ENCODE results near the gene SNUPN. TPM values are rescaled to one million over a fixed set of nuclear protein-coding genes. Genes with fewer than 3 reads are reported as not detected.
A peak's percentile ranks its signal among the peaks of the same experiment; 100 is the strongest.

SNUPN gene
- total and polyA plus RNA-seq, 2 donors (not counting 1 experiment from before 2014, with no cell fraction given): 32.1 to 32.7 TPM

- Histone ChIP-seq H3K4me3 (replicated peaks in 1 of 4; ENCODE audit: control extremely low read depth in 1 of 4, insufficient read depth in 1 of 4, low read depth in 3 of 4, low read length in 4 of 4) (no peak overlapping the region), H3K4me1 (ENCODE audit: control insufficient read depth, extremely low read depth, insufficient read depth, low read length) (no peaks in the 10 kb centered on the region), H3K79me2 (ENCODE audit: control insufficient read depth, insufficient read depth, low read length) (no peaks in the 10 kb centered on the region), H3K9ac (ENCODE audit: insufficient read depth, low read length) (no peak overlapping the region), H3K36me3 (ENCODE audit: control insufficient read depth, insufficient read depth, low read length) (no peaks in the 10 kb centered on the region), H4K20me1 (ENCODE audit: control insufficient read depth, extremely low read depth, insufficient read depth, low read length) (no peaks in the 10 kb centered on the region), H3K27me3 (ENCODE audit: control insufficient read depth, insufficient read depth, low read length) (no peaks in the 10 kb centered on the region), H3K27ac (ENCODE audit: insufficient read depth, low read length) (no peak overlapping the region), H3K9me3 (ENCODE audit: control insufficient read depth, insufficient read depth, low read depth, low read length) (no peaks in the 10 kb centered on the region), H2AFZ (ENCODE audit: low read length) (no peak overlapping the region), H3K4me2 (ENCODE audit: extremely low read depth, insufficient read depth, low read length) (no peak overlapping the region)
- DNase-seq (ENCODE audit: low read depth in 2 of 2): no peak
- TF ChIP-seq EZH2 (IDR thresholded peaks at IDR 0.05; ENCODE audit: low read length, missing control alignments) (no peak), CTCF (conservative IDR thresholded peaks at IDR 0.05 in 1 of 2, IDR thresholded peaks at IDR 0.05 in 1 of 2; ENCODE audit: low read depth in 1 of 2, low read length in 2 of 2) (no peak)
Measured at GRCh38 chr15:75631935-75632334, 6.4 kb upstream of the SNUPN start.

- no peaks in the 10 kb centered on the region for H4K20me1 ChIP-seq (ENCODE audit: control insufficient read depth, extremely low read depth, insufficient read depth, low read length)
- TF ChIP-seq CTCF (conservative IDR thresholded peaks at IDR 0.05 in 1 of 2, IDR thresholded peaks at IDR 0.05 in 1 of 2; ENCODE audit: low read depth in 1 of 2, low read length in 2 of 2) (no peak), EZH2 (IDR thresholded peaks at IDR 0.05; ENCODE audit: low read length, missing control alignments) (no peak)
- no peak overlapping the region for H3K4me2 ChIP-seq (ENCODE audit: extremely low read depth, insufficient read depth, low read length)
- no peak overlapping the region for H3K27ac ChIP-seq (ENCODE audit: insufficient read depth, low read length)
- H3K4me3 ChIP-seq (replicated peaks in 1 of 4; ENCODE audit: control extremely low read depth in 1 of 4, insufficient read depth in 1 of 4, low read depth in 3 of 4, low read length in 4 of 4): no peak overlapping the region
- peaks cover 2% of the 10 kb centered on the region for H3K79me2 ChIP-seq (ENCODE audit: control insufficient read depth, insufficient read depth, low read length)
- H3K9me3 ChIP-seq (ENCODE audit: control insufficient read depth, insufficient read depth, low read depth, low read length): no peaks in the 10 kb centered on the region
- H3K4me1 ChIP-seq (ENCODE audit: control insufficient read depth, extremely low read depth, insufficient read depth, low read length): peaks cover 15% of the 10 kb centered on the region
- DNase-seq (ENCODE audit: low read depth in 2 of 2): no peak
- H2AFZ ChIP-seq (ENCODE audit: low read length): no peak overlapping the region
- peaks cover 1% of the 10 kb centered on the region for H3K36me3 ChIP-seq (ENCODE audit: control insufficient read depth, insufficient read depth, low read length)
- no peaks in the 10 kb centered on the region for H3K27me3 ChIP-seq (ENCODE audit: control insufficient read depth, insufficient read depth, low read length)
- H3K9ac ChIP-seq (ENCODE audit: insufficient read depth, low read length): no peak overlapping the region
Measured at GRCh38 chr15:75622505-75622904, 3.0 kb downstream of the SNUPN start.

DNA sequence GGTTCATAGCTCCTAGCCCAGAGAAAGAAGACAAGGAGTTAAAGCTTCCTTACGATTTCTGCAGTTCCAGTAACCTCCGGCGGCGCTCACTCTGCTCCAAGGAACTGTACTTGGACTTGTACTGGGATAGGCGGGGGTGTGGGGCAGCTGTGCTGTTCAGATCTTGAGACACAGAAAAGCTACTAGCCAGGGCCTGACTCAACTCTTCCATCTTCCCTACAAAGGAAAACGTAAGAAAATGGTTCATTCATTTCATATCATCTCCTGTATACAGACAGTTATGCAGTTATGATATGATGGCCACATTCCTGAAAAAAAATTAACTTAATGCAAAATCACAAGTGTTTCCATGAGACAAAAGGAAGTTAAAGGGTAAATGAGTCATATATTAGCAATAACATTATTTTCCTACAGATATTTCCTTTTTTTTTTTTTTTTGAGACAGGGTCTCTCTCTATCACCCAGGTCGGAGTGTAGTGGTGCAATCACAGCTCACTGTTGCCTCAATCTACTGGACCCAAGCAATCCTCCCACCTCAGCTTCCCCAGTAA, 4.6 kb downstream of the SNUPN start:
- Histone ChIP-seq H3K4me3 (replicated peaks in 1 of 4; ENCODE audit: control extremely low read depth in 1 of 4, insufficient read depth in 1 of 4, low read depth in 3 of 4, low read length in 4 of 4) (peak overlapping the region in 3 of 4 experiments; percentile 1 to 57 (median 55)), H3K4me1 (ENCODE audit: control insufficient read depth, extremely low read depth, insufficient read depth, low read length) (peaks cover 12% of the 10 kb centered on the region), H3K4me2 (ENCODE audit: extremely low read depth, insufficient read depth, low read length) (peak overlapping the region; percentile 79), H3K9ac (ENCODE audit: insufficient read depth, low read length) (peak overlapping the region; percentile 28), H2AFZ (ENCODE audit: low read length) (no peak overlapping the region), H3K36me3 (ENCODE audit: control insufficient read depth, insufficient read depth, low read length) (peaks cover 8% of the 10 kb centered on the region), H3K27me3 (ENCODE audit: control insufficient read depth, insufficient read depth, low read length) (no peaks in the 10 kb centered on the region), H3K27ac (ENCODE audit: insufficient read depth, low read length) (peak overlapping the region; percentile 69), H3K79me2 (ENCODE audit: control insufficient read depth, insufficient read depth, low read length) (peaks cover 2% of the 10 kb centered on the region), H4K20me1 (ENCODE audit: control insufficient read depth, extremely low read depth, insufficient read depth, low read length) (no peaks in the 10 kb centered on the region), H3K9me3 (ENCODE audit: control insufficient read depth, insufficient read depth, low read depth, low read length) (no peaks in the 10 kb centered on the region)
- TF ChIP-seq CTCF (conservative IDR thresholded peaks at IDR 0.05 in 1 of 2, IDR thresholded peaks at IDR 0.05 in 1 of 2; ENCODE audit: low read depth in 1 of 2, low read length in 2 of 2) (peak; percentile 45 to 47), EZH2 (IDR thresholded peaks at IDR 0.05; ENCODE audit: low read length, missing control alignments) (no peak)
- DNase-seq (ENCODE audit: low read depth in 2 of 2): peak; percentile 92 to 95
